AG10803 (cell line): ENCODE data around the gene ALB.

Source experiments
- DNase-seq: peaks from one replicate; pipeline ENCODE4 v3.0.0; 2010; ENCODE audit warnings: low read depth
- H3K4me3 ChIP-seq: 2 replicates; pipeline ENCODE4 v1.5.1; 2011; ENCODE audit warnings: mild to moderate bottlenecking, low read length, control low read depth
- TF ChIP-seq, protein P1 (sequence below): conservative IDR thresholded peaks from 2 replicates; pipeline ENCODE4 v1.5.1; 2011; ENCODE audit warnings: mild to moderate bottlenecking, low read length, control low read depth, inconsistent platforms

The ALB gene

GRCh38 chr4:73431813-73432168 is 27.7 kb downstream of the ALB start:
- H3K4me3 ChIP-seq = no peak overlapping the region
- DNase-seq = no peak
- TF ChIP-seq, protein P1, sequence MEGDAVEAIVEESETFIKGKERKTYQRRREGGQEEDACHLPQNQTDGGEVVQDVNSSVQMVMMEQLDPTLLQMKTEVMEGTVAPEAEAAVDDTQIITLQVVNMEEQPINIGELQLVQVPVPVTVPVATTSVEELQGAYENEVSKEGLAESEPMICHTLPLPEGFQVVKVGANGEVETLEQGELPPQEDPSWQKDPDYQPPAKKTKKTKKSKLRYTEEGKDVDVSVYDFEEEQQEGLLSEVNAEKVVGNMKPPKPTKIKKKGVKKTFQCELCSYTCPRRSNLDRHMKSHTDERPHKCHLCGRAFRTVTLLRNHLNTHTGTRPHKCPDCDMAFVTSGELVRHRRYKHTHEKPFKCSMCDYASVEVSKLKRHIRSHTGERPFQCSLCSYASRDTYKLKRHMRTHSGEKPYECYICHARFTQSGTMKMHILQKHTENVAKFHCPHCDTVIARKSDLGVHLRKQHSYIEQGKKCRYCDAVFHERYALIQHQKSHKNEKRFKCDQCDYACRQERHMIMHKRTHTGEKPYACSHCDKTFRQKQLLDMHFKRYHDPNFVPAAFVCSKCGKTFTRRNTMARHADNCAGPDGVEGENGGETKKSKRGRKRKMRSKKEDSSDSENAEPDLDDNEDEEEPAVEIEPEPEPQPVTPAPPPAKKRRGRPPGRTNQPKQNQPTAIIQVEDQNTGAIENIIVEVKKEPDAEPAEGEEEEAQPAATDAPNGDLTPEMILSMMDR = no peak

GRCh38 chr4:73432169-73433000 is 28.3 kb downstream of the ALB start:
- DNase-seq = no peak
- no peak overlapping the region for H3K4me3 ChIP-seq
- TF ChIP-seq, protein P1 = no peak

GRCh38 chr4:73433140-73433539 is 29.1 kb downstream of the ALB start:
- TF ChIP-seq, protein P1 = no peak
- no peak for DNase-seq

DNA sequence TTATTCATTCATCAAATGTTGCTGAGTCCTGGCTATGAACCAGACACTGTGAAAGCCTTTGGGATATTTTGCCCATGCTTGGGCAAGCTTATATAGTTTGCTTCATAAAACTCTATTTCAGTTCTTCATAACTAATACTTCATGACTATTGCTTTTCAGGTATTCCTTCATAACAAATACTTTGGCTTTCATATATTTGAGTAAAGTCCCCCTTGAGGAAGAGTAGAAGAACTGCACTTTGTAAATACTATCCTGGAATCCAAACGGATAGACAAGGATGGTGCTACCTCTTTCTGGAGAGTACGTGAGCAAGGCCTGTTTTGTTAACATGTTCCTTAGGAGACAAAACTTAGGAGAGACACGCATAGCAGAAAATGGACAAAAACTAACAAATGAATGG is 30.2 kb downstream of the ALB start:
- TF ChIP-seq, protein P1 = peak; percentile 71
- no peak overlapping the region for H3K4me3 ChIP-seq
- DNase-seq = no peak

More at GRCh38 chr4:73433140-73433539, 29.1 kb downstream of the ALB start:
- H3K4me3 ChIP-seq = no peak overlapping the region

- no peak for DNase-seq
- TF ChIP-seq, protein P1 = no peak
- no peak within 1 kb of the TSS for H3K4me3 ChIP-seq
Observed at GRCh38 chr4:73435984-73436383, 31.9 kb downstream of the ALB start, which contains the start of gene AFP. Gene AFP, plus strand, starts transcription at chr4:73436221. Its CDS starts 42 bp downstream, at chr4:73436263.

DNA sequence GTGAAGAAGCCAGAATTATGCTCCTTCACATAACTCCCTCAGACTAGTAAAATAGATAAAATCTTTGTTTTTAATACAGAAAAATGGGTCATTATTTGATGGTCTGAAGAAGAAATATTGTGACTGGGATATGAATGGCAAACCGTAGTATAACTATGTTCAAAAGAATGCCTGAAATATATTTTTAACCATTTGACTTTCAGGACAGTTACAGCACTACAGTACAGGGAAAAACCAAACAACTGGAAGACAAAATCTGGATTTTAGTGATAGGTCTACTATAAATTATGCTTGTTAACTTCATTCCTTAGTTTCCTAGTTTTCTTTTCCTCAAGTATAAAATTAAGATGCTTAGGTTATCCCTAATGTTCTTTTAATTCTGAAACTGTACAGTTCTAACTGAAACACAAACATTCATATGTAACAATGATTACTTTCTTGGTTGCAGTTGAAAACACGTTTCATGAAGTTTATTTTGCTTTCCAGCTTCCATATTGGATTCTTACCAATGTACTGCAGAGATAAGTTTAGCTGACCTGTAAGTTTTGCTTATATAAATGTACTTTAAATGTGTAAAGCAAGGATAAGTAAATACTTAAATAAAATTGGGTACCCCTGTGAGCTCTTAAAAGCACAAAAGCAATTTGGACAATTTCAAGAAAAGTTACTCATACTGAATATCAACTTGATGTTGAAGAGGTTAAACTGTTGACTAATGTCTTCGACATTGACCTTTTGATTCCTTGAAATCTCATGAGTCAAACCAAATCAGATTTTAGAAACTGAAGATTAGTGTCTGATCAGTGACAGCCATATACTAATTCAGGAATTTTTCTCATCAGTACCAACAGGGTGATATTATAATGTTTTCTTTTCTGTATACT is 32.8 kb downstream of the ALB start:
- DNase-seq = no peak
- TF ChIP-seq, protein P1 = no peak
- H3K4me3 ChIP-seq = no peak overlapping the region

DNA sequence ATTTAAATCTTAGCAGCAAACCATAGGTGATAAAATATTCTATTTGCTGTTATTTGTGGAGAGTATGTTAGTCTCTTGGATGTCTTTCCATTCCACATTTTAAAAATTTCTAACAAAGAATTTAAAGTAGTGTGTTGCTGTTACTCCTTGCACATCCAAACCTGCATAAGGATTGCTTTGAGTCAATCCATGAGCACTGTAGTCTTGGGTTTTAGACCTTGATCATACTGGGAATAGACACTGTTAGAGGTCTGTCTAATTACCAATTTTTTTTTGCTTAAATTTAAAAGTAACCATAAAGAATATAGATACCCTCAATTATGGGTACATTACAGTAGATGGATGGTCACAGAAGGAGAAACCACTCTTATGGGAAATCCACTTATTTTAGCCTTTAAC is 33.5 kb downstream of the ALB start:
- TF ChIP-seq, protein P1 = no peak
- no peak overlapping the region for H3K4me3 ChIP-seq
- DNase-seq = no peak
